NK-92 treated with Interleukin-12 subunit alpha and Interleukin-12 subunit beta, amount 100 ng/mL, for 24 hours (cell line): ENCODE measurements around the gene OR5F1.

Source experiments
- DNase-seq: peaks from one replicate; lab custom pipeline; 2025; lab: John Stamatoyannopoulos, UW

The OR5F1 gene

DNA sequence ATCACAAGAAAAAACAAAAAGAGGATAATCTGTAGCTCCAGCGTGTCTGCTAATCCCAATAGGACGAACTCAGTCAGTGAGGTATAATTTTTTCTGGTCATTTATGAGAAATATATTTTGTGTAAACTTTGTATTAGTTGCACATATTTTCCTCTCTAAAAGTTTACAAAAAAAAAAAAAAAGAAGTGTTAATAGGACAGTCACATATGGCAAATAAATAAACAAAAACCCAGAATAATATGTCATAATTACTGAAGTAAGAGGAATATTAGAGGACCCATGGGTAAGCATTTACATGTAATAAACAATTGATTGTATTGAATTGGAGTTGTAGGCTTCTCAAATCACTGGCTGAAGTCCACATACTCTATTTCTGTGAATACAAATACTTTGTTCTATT lies at the start of gene OR5F1:
Gene OR5F1 (minus strand): TSS at position 101 of the 400 bp plus-strand sequence. CDS start 0 bp downstream, at position 101.
- DNase-seq = no peak

DNA sequence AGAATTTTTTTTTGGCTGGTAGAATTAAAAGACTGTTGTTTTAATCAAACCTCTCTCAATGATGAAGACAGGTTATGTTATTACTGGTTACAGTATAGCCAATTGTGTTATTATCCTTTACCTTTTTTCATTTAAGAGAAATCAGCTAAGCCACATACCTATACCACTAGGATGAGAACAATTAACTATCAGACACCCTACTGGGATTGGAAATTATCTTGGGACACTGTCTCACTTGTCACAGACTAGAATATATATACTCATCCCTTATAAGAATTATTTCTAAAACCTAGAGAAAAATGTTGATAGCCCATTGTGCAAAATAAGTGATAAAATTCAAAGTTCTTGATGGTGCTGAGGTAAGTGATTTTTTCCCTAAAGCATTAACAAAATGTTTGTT lies 32.9 kb upstream of the OR5F1 start, which contains the start of gene OR5AS1:
Gene OR5AS1 (plus strand): TSS at position 301 of the 400 bp plus-strand sequence. CDS start 2,765 bp downstream, outside the sequence.
- no peak for DNase-seq

DNA sequence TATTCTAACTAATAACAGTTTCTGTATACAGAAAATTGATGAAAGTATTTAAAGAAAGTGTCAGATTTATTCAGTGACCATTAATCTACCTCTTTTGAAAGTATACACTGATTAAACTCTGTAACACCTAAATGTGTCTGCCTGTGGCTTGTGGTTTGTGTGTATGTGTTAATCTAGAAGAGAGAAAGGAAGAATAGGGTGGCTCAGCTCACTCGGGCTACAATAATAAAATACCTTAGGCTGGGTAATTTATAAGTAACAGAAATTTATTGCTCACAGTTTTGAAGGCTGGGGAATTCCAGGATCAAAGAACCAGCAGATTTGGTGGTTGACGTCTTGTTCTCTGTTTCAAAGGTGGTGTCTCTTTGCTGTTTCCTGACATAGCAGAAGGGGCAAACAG lies 19.4 kb upstream of the OR5F1 start:
- DNase-seq = no peak

DNA sequence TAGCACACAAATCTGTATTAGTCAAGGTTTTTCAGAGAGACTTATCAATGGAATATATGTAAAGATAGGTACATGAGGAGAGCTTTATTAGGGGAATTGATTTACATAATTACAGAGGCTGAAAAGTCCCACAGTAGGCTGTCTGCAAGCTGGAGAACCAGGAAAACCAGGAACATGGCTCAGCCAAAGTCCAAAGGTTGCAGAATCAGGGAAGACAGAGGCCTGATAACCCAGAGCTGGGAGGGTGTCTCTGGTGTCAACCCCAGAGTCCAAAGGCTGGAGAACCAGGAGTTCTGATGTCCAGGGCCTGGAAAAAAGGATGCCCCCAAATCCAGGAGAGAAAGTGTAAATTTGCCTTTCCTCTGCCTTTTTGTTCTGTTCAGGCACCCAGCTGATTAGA lies 16.3 kb upstream of the OR5F1 start:
- no peak for DNase-seq

DNA sequence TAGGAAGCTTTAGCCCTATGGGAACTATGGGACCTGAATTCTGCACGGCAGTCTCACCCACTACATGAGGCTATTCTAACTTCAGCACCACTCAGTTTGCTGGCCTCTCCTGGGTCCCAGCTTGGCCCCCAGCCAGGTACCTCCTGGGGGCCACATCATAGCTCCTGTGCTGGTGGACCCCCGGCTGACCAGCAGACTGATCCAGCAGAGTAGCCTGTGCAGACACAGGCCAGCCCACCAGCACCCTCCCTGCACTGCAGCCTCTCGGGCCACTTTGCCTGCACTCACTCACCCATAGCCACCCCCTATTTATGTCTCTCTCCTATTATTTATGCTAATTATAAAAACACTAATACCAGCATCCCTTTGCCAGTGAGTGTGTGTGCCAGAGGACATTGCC lies 23.5 kb downstream of the OR5F1 start:
- DNase-seq = no peak

DNA sequence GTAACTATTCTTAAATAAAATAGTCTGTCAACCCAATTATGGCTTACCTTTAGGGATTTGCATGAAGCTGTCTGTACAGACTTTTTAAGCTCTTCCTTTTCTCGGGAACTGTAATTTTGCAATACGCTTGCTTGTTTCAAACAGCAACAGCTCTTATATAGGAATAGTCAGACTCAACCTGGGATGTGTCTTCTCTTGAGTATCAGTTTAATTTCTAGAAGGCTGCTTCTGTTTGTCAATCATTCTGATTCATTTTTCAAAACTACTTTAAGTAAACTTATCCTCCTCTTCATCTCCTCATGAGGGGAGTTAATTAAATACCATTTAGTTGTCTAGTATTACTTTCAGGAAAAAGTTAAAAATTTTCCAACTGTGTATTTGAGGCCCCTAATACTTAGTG lies 24.6 kb downstream of the OR5F1 start, which contains the start of gene OR10AG1:
Gene OR10AG1 (minus strand): TSS at position 101 of the 400 bp plus-strand sequence. CDS start 38 bp downstream, at position 63.
- no peak for DNase-seq

DNA sequence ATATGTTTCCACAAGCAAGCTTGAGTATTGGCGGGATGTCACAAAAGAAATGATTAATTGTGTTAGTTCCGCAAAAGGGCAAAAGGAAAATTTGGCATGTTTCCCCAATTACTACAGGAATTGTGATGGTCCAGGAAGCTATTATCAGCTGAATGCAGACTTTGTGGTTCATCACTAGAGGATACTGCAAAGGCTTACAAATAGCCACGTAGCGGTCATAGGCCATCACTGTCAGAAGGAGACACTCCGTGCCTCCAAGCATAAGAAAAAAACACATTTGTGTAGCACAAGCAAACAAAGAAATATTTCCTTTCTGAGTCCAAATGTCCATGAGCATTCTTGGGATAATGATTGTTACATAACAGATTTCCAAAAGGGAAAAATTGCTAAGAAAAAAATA lies 26.5 kb downstream of the OR5F1 start:
- DNase-seq = no peak

DNA sequence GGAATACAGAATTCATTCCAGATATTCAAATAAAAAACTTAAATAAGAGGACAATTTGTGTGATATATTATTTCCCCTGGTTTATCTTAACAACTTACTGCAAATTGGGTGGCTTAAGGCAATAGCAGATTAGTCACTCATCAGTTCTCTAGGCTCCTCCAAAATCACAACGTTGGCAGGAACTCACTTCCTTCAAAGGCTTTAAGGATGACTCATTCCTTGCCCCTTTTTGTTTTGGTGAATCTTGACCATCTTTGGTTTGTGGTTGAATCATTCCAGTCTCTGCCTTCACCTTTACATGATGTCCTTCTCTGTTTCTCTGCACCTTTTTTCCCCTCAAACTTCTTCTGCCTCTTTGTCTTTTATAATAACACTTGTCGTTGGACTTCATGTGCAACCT lies 28.0 kb downstream of the OR5F1 start:
- DNase-seq = no peak

DNA sequence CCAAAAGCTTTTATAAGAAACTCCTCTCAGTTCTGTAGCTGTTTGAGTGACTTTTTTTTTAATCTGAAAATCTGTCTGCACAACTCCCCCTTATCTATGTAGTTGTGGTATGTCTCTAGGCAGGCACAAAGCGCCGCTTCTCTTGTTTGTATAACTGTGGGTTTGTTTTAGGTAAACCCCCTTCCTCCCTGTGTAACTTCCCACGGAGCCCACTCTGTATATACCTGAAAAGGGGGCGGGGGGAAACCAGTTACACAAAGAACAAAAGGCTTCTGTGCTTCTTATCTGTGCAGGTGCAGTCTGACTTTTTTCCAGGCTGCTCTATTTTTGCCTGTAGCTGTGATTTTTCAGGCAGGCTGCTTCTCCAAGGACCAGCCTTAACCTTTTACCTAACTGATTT lies 37.9 kb downstream of the OR5F1 start:
- no peak for DNase-seq

DNA sequence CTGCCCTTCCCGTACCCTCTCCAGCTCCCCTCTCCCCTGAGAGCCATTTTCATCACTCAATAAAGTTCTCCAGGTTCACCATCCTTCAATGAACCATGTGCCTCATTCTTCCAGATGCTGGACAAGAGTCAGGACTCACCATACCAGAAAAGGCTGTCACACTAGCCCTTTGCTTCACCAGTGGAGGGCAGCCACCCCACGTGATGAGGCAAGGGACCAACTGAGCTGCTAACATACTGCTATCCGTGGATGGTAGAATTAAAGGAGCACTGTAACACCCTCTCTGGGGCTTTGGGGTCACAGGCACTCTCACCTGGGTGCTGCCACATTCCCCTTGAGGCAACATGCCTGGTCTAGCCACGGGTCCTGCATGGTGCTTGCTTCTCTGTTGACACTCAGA lies 45.1 kb downstream of the OR5F1 start:
- no peak for DNase-seq
